K562 (cell line): Measurements from ENCODE around the gene PACSIN1. TPM values are rescaled to one million over a fixed set of nuclear protein-coding genes. Genes with fewer than 3 reads are reported as not detected.

Experiments
- ARNT ChIP-seq, 2 experiments: fragments of 450-650 bp; IDR thresholded peaks; 2 replicates each; pipeline ENCODE4 v1.6.1; 2016; ENCODE audit warnings: mild to moderate bottlenecking in 1 of 2
- ATF3 ChIP-seq, 2 experiments: fragments of 450-650 bp in 1 of 2; sonication (generic) in 1 of 2; formaldehyde crosslinking in 1 of 2; IDR thresholded peaks in 1 of 2; conservative IDR thresholded peaks in 1 of 2; 2 replicates each; pipeline versions ENCODE4 v1.6.1 to v1.8.1; 2016 to 2023; ENCODE audit warnings: mild to moderate bottlenecking in 2 of 2, moderate library complexity in 2 of 2, inconsistent platforms in 1 of 2, missing genetic modification reagents in 1 of 2
- CREB3L1 ChIP-seq: fragments of 450-650 bp; IDR thresholded peaks from 2 replicates; pipeline ENCODE4 v1.6.1; 2014; ENCODE audit warnings: low read depth, mild to moderate bottlenecking, moderate library complexity, borderline replicate concordance
- CSDE1 ChIP-seq, 2 experiments: fragments of 450-650 bp; IDR thresholded peaks; 2 replicates each; pipeline ENCODE4 v1.6.1; 2016; ENCODE audit warnings: mild to moderate bottlenecking in 1 of 2
- EP300 ChIP-seq: IDR thresholded peaks from 2 replicates; pipeline ENCODE4 v1.6.1; 2012; ENCODE audit warnings: low read length, improper control_type of control experiment
- FOXP1 ChIP-seq: sonication (generic); formaldehyde crosslinking; IDR thresholded peaks from 2 replicates; pipeline ENCODE4 v1.8.0; 2022; ENCODE audit warnings: mild to moderate bottlenecking, missing genetic modification reagents
- KDM2B ChIP-seq: fragments of 250-450 bp; sonication (Bioruptor Pico); IDR thresholded peaks from 2 replicates; pipeline ENCODE4 v1.8.0; 2021; ENCODE audit warnings: mild to moderate bottlenecking, moderate library complexity
- KDM5B ChIP-seq: fragments of 200-600 bp; sonication (generic); IDR thresholded peaks from 2 replicates; pipeline ENCODE4 v1.6.1; 2012; ENCODE audit warnings: low read depth, mild to moderate bottlenecking, moderate library complexity, low read length, control low read depth, inconsistent platforms; ENCODE audit not compliant: insufficient replicate concordance
- TCF7 ChIP-seq: sonication (generic); IDR thresholded peaks from 2 replicates; pipeline ENCODE4 v1.6.1; 2016; ENCODE audit warnings: antibody characterized with exemption, borderline replicate concordance
- ZBTB7A ChIP-seq: IDR thresholded peaks from 2 replicates; pipeline ENCODE4 v1.6.1; 2011; ENCODE audit warnings: low read depth, mild to moderate bottlenecking, low read length, moderate library complexity, borderline replicate concordance; ENCODE audit not compliant: control insufficient read depth
- ZKSCAN1 ChIP-seq: fragments of 150-350 bp; IDR thresholded peaks from 2 replicates; pipeline ENCODE4 v1.6.1; 2016; ENCODE audit warnings: low read depth, low read length
- ZNF274 ChIP-seq: IDR thresholded peaks from 2 replicates; pipeline ENCODE4 v1.6.1; 2011; ENCODE audit warnings: low read depth, mild to moderate bottlenecking, low read length, moderate library complexity, borderline replicate concordance
- ZNF589 ChIP-seq: fragments of 200-800 bp; sonication (Bioruptor generic); IDR thresholded peaks from 2 replicates; pipeline ENCODE4 v1.6.1; 2016; ENCODE audit warnings: low read depth, missing genetic modification characterization, missing compliant biosample characterization
- ZNF592 ChIP-seq: fragments of 450-650 bp; IDR thresholded peaks from 2 replicates; pipeline ENCODE4 v1.6.1; 2017; ENCODE audit warnings: antibody characterized with exemption, mild to moderate bottlenecking
- polyA plus RNA-seq, 8 experiments: library from polyadenylated mRNA; depleted of rRNA in 4 of 8; stranded (reverse) in 5 of 8; unstranded in 3 of 8; fragments of >200 nt; fragmentation: Nextera tagmentation in 2 of 8; fragmentation: Illumina TruSeq in 1 of 8; extraction: Ambion mirVana in 2 of 8; extraction: Trizol in 1 of 8; gene quantifications; 2 replicates each; pipeline versions ENCODE4 v1.2.1 to v1.2.3, GENCODE V29; 2011 to 2014; ENCODE audit warnings: inconsistent platforms in 1 of 8, missing spikeins in 1 of 8
- total RNA-seq, 7 experiments: library from RNA; depleted of rRNA in 6 of 7; stranded (reverse); fragments of >200 nt in 6 of 7; fragmentation: Illumina TruSeq in 2 of 7; extraction: Trizol in 2 of 7; gene quantifications; 2 replicates each; pipeline versions ENCODE4 v1.2.1 to v1.2.3, GENCODE V29; 2011 to 2021; ENCODE audit warnings: low replicate concordance in 1 of 7

The PACSIN1 gene
- total and polyA plus RNA-seq, 9 of the 15 experiments (the other 6 are each of a cell fraction or from before 2014, with no cell fraction given), result 0.01 to 1.7 (median 0.45) TPM

- TF ChIP-seq ARNT (IDR thresholded peaks at IDR 0.05) (peak; percentile 32 to 69; a peak in 3 of 4 replicates), CSDE1 (IDR thresholded peaks at IDR 0.05) (peak in 1 of 2 experiments; percentile 73; a peak in 1 of 4 replicates), ZNF592 (peak; percentile 91), FOXP1 (peak; percentile 84), EP300 (peak; percentile 91), KDM5B (no peak), ZBTB7A (peak; percentile 47; the same call in 1 of the 2 replicates), ZNF274 (no peak), ZNF589 (CRISPR knock-in tag) (no peak), KDM2B (CRISPR knock-in tag) (0 out of 2 replicates have a peak, but pooled peaks have one; percentile 46), ZKSCAN1 (0 out of 2 replicates have a peak, but pooled peaks have one; percentile 31), CREB3L1 (peak; percentile 71; the same call in 1 of the 2 replicates), ATF3 (IDR thresholded peaks at IDR 0.05) (peak; percentile 72), ATF3 (CRISPR knock-in tag; conservative IDR thresholded peaks at IDR 0.05) (no peak), TCF7 (peak; percentile 22; the same call in 1 of the 2 replicates)
Observed at GRCh38 chr6:34560366-34561226, 94.7 kb downstream of the PACSIN1 start (continued).
